ENCODE data around the gene OR52H1.

DNA sequence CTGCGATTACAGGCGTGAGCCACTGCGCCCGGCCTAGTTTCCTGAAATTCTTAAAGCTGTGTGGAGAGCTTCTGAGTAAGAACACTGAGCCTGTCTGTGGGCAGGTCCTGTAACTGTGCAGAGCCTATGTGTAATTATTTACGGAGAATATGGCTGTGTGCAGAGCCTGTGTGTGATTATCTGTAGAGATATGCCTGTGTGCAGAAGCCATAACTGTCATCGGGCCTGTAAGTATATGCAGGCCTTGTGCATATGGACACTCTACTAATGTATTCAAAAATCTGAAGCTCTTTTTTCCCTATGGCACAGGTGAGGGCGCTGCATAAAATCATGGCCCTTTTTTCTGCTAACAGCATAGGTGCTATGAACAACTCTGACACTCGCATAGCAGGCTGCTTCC is 32.2 kb upstream of the OR52H1 start, which contains the start of gene OR52B6:
- TF ChIP-seq, protein P1, sequence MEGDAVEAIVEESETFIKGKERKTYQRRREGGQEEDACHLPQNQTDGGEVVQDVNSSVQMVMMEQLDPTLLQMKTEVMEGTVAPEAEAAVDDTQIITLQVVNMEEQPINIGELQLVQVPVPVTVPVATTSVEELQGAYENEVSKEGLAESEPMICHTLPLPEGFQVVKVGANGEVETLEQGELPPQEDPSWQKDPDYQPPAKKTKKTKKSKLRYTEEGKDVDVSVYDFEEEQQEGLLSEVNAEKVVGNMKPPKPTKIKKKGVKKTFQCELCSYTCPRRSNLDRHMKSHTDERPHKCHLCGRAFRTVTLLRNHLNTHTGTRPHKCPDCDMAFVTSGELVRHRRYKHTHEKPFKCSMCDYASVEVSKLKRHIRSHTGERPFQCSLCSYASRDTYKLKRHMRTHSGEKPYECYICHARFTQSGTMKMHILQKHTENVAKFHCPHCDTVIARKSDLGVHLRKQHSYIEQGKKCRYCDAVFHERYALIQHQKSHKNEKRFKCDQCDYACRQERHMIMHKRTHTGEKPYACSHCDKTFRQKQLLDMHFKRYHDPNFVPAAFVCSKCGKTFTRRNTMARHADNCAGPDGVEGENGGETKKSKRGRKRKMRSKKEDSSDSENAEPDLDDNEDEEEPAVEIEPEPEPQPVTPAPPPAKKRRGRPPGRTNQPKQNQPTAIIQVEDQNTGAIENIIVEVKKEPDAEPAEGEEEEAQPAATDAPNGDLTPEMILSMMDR (conservative IDR thresholded peaks at IDR 0.05; ENCODE audit: low read depth, low read length) = no peak
- TF ChIP-seq MAZ (IDR thresholded peaks at IDR 0.05; ENCODE audit: borderline replicate concordance, low read depth, low read length) = no peak
- TF ChIP-seq SMC3 (IDR thresholded peaks at IDR 0.05; ENCODE audit: low read depth, low read length) = no peak
- no peak for TF ChIP-seq NFE2L2 (IDR thresholded peaks at IDR 0.05; ENCODE audit: low read depth, low read length)
- TF ChIP-seq CEBPB (IDR thresholded peaks at IDR 0.05; ENCODE audit: low read depth, low read length) = no peak
- no peak for TF ChIP-seq POLR2A (IDR thresholded peaks at IDR 0.05; ENCODE audit: low read depth, low read length)
- TF ChIP-seq, protein P2, sequence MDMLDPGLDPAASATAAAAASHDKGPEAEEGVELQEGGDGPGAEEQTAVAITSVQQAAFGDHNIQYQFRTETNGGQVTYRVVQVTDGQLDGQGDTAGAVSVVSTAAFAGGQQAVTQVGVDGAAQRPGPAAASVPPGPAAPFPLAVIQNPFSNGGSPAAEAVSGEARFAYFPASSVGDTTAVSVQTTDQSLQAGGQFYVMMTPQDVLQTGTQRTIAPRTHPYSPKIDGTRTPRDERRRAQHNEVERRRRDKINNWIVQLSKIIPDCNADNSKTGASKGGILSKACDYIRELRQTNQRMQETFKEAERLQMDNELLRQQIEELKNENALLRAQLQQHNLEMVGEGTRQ (IDR thresholded peaks at IDR 0.05; ENCODE audit: low read depth, low read length) = no peak
- no peak for TF ChIP-seq RAD21 (IDR thresholded peaks at IDR 0.05; ENCODE audit: low read length)
- no peak for TF ChIP-seq RCOR1 (IDR thresholded peaks at IDR 0.05; ENCODE audit: insufficient replicate concordance, low read length)
- TF ChIP-seq FOS (IDR thresholded peaks at IDR 0.05; ENCODE audit: low read depth, low read length) = no peak
- no peak for TF ChIP-seq RFX5 (IDR thresholded peaks at IDR 0.05; ENCODE audit: low read depth, low read length)
- no peak for TF ChIP-seq CHD1 (IDR thresholded peaks at IDR 0.05; ENCODE audit: low read depth, low read length)
- no peak for TF ChIP-seq MXI1 (IDR thresholded peaks at IDR 0.05; ENCODE audit: borderline replicate concordance, low read depth, low read length)
- no peak for TF ChIP-seq MAFK (IDR thresholded peaks at IDR 0.05; ENCODE audit: low read depth, low read length)

Measured in IMR-90 (cell line).